OCI-LY7 (cell line): ENCODE measurements around the gene OPHN1. TPM values are rescaled to one million over a fixed set of nuclear protein-coding genes. Genes with fewer than 3 reads are reported as not detected.
A peak's percentile ranks its signal among the peaks of the same experiment; 100 is the strongest.

Experiments
- BruUV-seq: library from RNA; stranded (reverse); fragments of 400-500 nt; replicated peaks from 2 replicates; lab custom pipeline; 2021; lab: Mats Ljungman, UMichigan
- CTCF ChIA-PET: fragments of 300-600 bp; sonication (Branson Sonifier 250); formaldehyde crosslinking; loops from one replicate; lab custom pipeline; 2022; ENCODE audit warnings: antibody characterized with exemption; ENCODE audit not compliant: unreplicated experiment; lab: Charles Lee
- POLR2A ChIA-PET: fragments of 300-600 bp; sonication (Branson Sonifier 250); formaldehyde crosslinking; loops from one replicate; lab custom pipeline; 2022; ENCODE audit warnings: antibody characterized with exemption; lab: Charles Lee
- DNase-seq: peaks from one replicate; pipeline ENCODE4 v3.0.0-alpha.2; 2015; ENCODE audit warnings: low spot score
- H2AFZ ChIP-seq: fragments of 200-600 bp; sonication (generic), shearing (Covaris generic); 2 replicates; pipeline ENCODE4 v1.6.1; 2014; ENCODE audit warnings: mild to moderate bottlenecking, antibody characterized with exemption, low read length, moderate library complexity
- H3K27ac ChIP-seq: fragments of 200-600 bp; sonication (generic); 2 replicates; pipeline ENCODE4 v1.5.1; 2014; ENCODE audit warnings: mixed run types, low read depth, mild to moderate bottlenecking, moderate library complexity, low read length, inconsistent platforms; ENCODE audit not compliant: poor library complexity, severe bottlenecking
- H3K36me3 ChIP-seq: fragments of 200-600 bp; sonication (generic); 2 replicates; pipeline ENCODE4 v1.6.1; 2014; ENCODE audit warnings: mild to moderate bottlenecking, antibody characterized with exemption, low read length, moderate library complexity, mixed read lengths; ENCODE audit not compliant: insufficient read depth
- H3K4me1 ChIP-seq: fragments of 200-600 bp; sonication (generic); 2 replicates; pipeline ENCODE4 v1.5.1; 2014; ENCODE audit warnings: mild to moderate bottlenecking, low read length; ENCODE audit not compliant: insufficient read depth, poor library complexity, severe bottlenecking
- H3K4me2 ChIP-seq: fragments of 200-600 bp; sonication (generic); 2 replicates; pipeline ENCODE4 v1.6.1; 2014; ENCODE audit warnings: mild to moderate bottlenecking, low read length
- H3K4me3 ChIP-seq: fragments of 200-600 bp; sonication (generic); 2 replicates; pipeline ENCODE4 v1.5.1; 2014; ENCODE audit warnings: mild to moderate bottlenecking, low read depth, low read length; ENCODE audit not compliant: poor library complexity, severe bottlenecking
- H3K79me2 ChIP-seq: fragments of 200-600 bp; sonication (generic); 2 replicates; pipeline ENCODE4 v1.6.1; 2016; ENCODE audit warnings: low read depth, mild to moderate bottlenecking, low read length, moderate library complexity, mixed read lengths; ENCODE audit not compliant: insufficient read depth
- H3K9me2 ChIP-seq: fragments of 200-600 bp; sonication (generic); 2 replicates; pipeline ENCODE4 v1.6.1; 2016; ENCODE audit warnings: mild to moderate bottlenecking, low read length, mixed read lengths; ENCODE audit not compliant: insufficient read depth
- H3K9me3 ChIP-seq: fragments of 200-600 bp; sonication (generic); 2 replicates; pipeline ENCODE4 v1.6.1; 2014; ENCODE audit warnings: mild to moderate bottlenecking, mixed run types, low read length, mixed read lengths
- H4K20me1 ChIP-seq: fragments of 200-600 bp; sonication (generic); 2 replicates; pipeline ENCODE4 v1.6.1; 2014; ENCODE audit warnings: mild to moderate bottlenecking, antibody characterized with exemption, low read length, moderate library complexity, mixed read lengths; ENCODE audit not compliant: insufficient read depth
- CTCF ChIP-seq: fragments of 200-600 bp; sonication (generic); conservative IDR thresholded peaks from 2 replicates; pipeline ENCODE4 v1.5.1; 2014; ENCODE audit warnings: mild to moderate bottlenecking, antibody characterized with exemption, low read length, moderate library complexity, mixed read lengths
- EZH2phosphoT487 ChIP-seq: fragments of 200-600 bp; sonication (generic); IDR thresholded peaks from 2 replicates; pipeline ENCODE4 v1.6.1; 2018; ENCODE audit warnings: low read depth, borderline replicate concordance, mild to moderate bottlenecking, mixed run types, antibody characterized with exemption, low read length, moderate library complexity, mixed read lengths
- intact Hi-C: fragments of 100-400 bp; cut with micrococcal nuclease; formaldehyde crosslinking; loops from one replicate; pipeline ENCODE4 v1.10.0; 2022; ENCODE audit not compliant: unreplicated experiment
- total RNA-seq, 2 experiments: library from RNA; depleted of rRNA in 1 of 2; stranded (reverse); fragments of >200 nt in 1 of 2; shearing (Covaris generic) in 1 of 2; gene quantifications; 2 replicates each; pipeline ENCODE4 v1.2.3, GENCODE V29; 2014 to 2022

The OPHN1 gene
- total RNA-seq, 2 experiments from 2014 or later = not detected

DNA sequence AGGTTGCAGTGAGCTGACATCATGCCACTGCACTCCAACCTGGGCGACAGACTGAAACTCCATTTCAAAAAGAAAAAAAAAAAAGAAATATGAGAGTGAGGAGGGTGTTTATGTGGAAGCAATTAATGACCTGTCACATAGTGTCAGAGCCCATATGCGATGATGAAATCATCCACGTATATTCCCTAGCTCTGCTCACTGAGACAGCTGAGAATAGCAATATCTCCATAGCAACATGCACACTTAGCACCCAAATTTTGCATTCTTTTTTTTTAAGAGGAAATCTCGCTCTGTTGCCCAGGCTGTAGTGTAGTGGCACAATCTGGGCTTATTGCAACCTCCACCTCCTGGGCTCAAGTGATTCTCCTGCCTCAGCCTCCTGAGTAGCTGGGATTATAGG lies 31.5 kb upstream of the OPHN1 start:
- POLR2A ChIA-PET = no interaction called here
- Histone ChIP-seq H3K36me3 (no peaks in the 10 kb centered on the region), H3K4me1 (no peaks in the 10 kb centered on the region), H3K4me3 (no peak overlapping the region), H4K20me1 (no peaks in the 10 kb centered on the region), H3K4me2 (no peak overlapping the region), H2AFZ (no peak overlapping the region), H3K9me2 (no peaks in the 10 kb centered on the region), H3K79me2 (no peaks in the 10 kb centered on the region), H3K27ac (no peak overlapping the region), H3K9me3 (no peaks in the 10 kb centered on the region)
- no TSS peak for BruUV-seq
- intact Hi-C loops = loop anchor here (5.0 kb wide), 1 partner anchor 267 kb away; no protein-coding TSS in a partner anchor
- TF ChIP-seq CTCF = no peak
- no peak for TF ChIP-seq EZH2phosphoT487
- CTCF ChIA-PET = no interaction called here
- no peak for DNase-seq

DNA sequence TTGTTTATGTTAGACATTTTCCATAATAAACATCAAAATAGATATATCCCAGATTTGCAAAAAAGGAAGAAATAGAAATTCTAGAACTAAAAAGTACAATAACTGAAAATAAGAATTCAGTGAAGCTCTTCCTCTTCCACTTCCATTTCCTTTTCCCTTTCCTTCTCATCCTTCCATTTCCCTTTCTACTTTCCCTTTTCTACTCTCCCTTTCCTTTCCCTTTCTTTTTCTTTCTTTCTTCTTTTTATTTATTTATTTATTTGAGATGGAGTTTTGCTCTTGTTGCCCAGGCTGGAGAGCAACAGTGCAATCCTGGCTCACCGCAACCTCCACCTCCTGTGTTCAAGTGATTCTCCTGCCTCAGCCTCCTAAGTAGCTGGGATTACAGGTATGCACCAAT lies 30.6 kb upstream of the OPHN1 start:
- Histone ChIP-seq H3K4me3 (no peak overlapping the region), H3K79me2 (no peaks in the 10 kb centered on the region), H3K4me1 (no peaks in the 10 kb centered on the region), H2AFZ (no peak overlapping the region), H3K9me2 (no peaks in the 10 kb centered on the region), H3K9me3 (no peaks in the 10 kb centered on the region), H3K4me2 (no peak overlapping the region), H3K36me3 (no peaks in the 10 kb centered on the region), H4K20me1 (no peaks in the 10 kb centered on the region), H3K27ac (no peak overlapping the region)
- CTCF ChIA-PET = no interaction called here
- POLR2A ChIA-PET = no interaction called here
- TF ChIP-seq EZH2phosphoT487 (no peak), CTCF (no peak)
- intact Hi-C loops = loop anchor here (5.0 kb wide), 1 partner anchor 267 kb away; no protein-coding TSS in a partner anchor
- no peak for DNase-seq
- BruUV-seq = no TSS peak

- no peak for TF ChIP-seq EZH2phosphoT487
- TF ChIP-seq CTCF = peak; percentile 59
- intact Hi-C loops = loop anchor here (5.0 kb wide), 1 partner anchor 265 kb away; no protein-coding TSS in a partner anchor
- Histone ChIP-seq H4K20me1 (no peaks in the 10 kb centered on the region), H2AFZ (0 out of 2 replicates have a peak overlapping the region, but pooled peaks have one; percentile 25), H3K9me3 (no peaks in the 10 kb centered on the region), H3K79me2 (no peaks in the 10 kb centered on the region), H3K36me3 (no peaks in the 10 kb centered on the region), H3K27ac (no peak overlapping the region), H3K4me2 (no peak overlapping the region), H3K9me2 (no peaks in the 10 kb centered on the region), H3K4me3 (no peak overlapping the region), H3K4me1 (no peaks in the 10 kb centered on the region)
- peak; percentile 14 for DNase-seq
- ChIA-PET CTCF (no interaction called here), POLR2A (no interaction called here)
- no TSS peak for BruUV-seq
Observed at GRCh38 chrX:68462653-68463052, 29.4 kb upstream of the OPHN1 start.
